ENCODE measurements around the gene USP17L30.
"Not testable (repeated sequence)": the region's sequence is repeated elsewhere in the genome, so short reads cannot be mapped to it uniquely, and the experiment has no call there.

USP17L30 gene

GRCh38 chr4:9362829-9363228 is at the start of gene USP17L30:
Gene USP17L30, plus strand, starts transcription at chr4:9363129. Its CDS starts 0 bp downstream, at chr4:9363129.
- DNase-seq: not testable (repeated sequence)

- not testable (repeated sequence) for DNase-seq
These were observed 38.7 kb upstream of the USP17L30 start for GRCh38 chr4:9324191-9324590.

- not testable (repeated sequence) for DNase-seq
These were observed 38.1 kb upstream of the USP17L30 start, which contains the start of gene USP17L24 for GRCh38 chr4:9324865-9325264. Gene USP17L24, plus strand, starts transcription at chr4:9325165. Its CDS starts 0 bp downstream, at chr4:9325165.

- not testable (repeated sequence) for DNase-seq
These were observed 33.3 kb upstream of the USP17L30 start, which contains the start of gene USP17L25 for GRCh38 chr4:9329611-9330010. Gene USP17L25, plus strand, starts transcription at chr4:9329911. Its CDS starts 0 bp downstream, at chr4:9329911.

GRCh38 chr4:9334358-9334757 is 28.6 kb upstream of the USP17L30 start, which contains the start of gene USP17L26:
Gene USP17L26, plus strand, starts transcription at chr4:9334658. Its CDS starts 0 bp downstream, at chr4:9334658.
- DNase-seq: not testable (repeated sequence)

GRCh38 chr4:9339103-9339502 is 23.8 kb upstream of the USP17L30 start, which contains the start of gene USP17L5:
Gene USP17L5, plus strand, starts transcription at chr4:9339403. Its CDS starts 0 bp downstream, at chr4:9339403.
- not testable (repeated sequence) for DNase-seq

GRCh38 chr4:9343848-9344247 is 19.1 kb upstream of the USP17L30 start, which contains the start of gene USP17L27:
Gene USP17L27, plus strand, starts transcription at chr4:9344148. Its CDS starts 0 bp downstream, at chr4:9344148.
- not testable (repeated sequence) for DNase-seq

GRCh38 chr4:9348593-9348992 is 14.3 kb upstream of the USP17L30 start, which contains the start of gene USP17L28:
Gene USP17L28, plus strand, starts transcription at chr4:9348893. Its CDS starts 0 bp downstream, at chr4:9348893.
- not testable (repeated sequence) for DNase-seq

GRCh38 chr4:9350866-9351265 is 12.1 kb upstream of the USP17L30 start:
- DNase-seq: not testable (repeated sequence)

GRCh38 chr4:9353338-9353737 is 9.6 kb upstream of the USP17L30 start, which contains the start of gene USP17L29:
Gene USP17L29, plus strand, starts transcription at chr4:9353638. Its CDS starts 0 bp downstream, at chr4:9353638.
- not testable (repeated sequence) for DNase-seq

- not testable (repeated sequence) for DNase-seq
These were observed 17.0 kb downstream of the USP17L30 start for GRCh38 chr4:9379881-9380280.

GRCh38 chr4:9381012-9381534 is 18.1 kb downstream of the USP17L30 start:
- DNase-seq: peak; percentile 54

- DNase-seq: no peak
These were observed 21.2 kb downstream of the USP17L30 start for GRCh38 chr4:9384126-9384525.

- not testable (repeated sequence) for DNase-seq
These were observed 26.1 kb downstream of the USP17L30 start for GRCh38 chr4:9389001-9389400.

GRCh38 chr4:9405774-9406173 is 42.8 kb downstream of the USP17L30 start:
- not testable (repeated sequence) for DNase-seq

- DNase-seq: peak; percentile 37
These were observed 43.6 kb downstream of the USP17L30 start for GRCh38 chr4:9406491-9406890.

GRCh38 chr4:9409793-9410192 is 46.9 kb downstream of the USP17L30 start:
- peak; percentile 32 for DNase-seq
